HepG2 (cell line): ENCODE data around the gene ADSS1. TPM values are rescaled to one million over a fixed set of nuclear protein-coding genes. Genes with fewer than 3 reads are reported as not detected.

ENCODE experiments used
- AHDC1 ChIP-seq: sonication (generic); formaldehyde crosslinking; IDR thresholded peaks from 2 replicates; pipeline ENCODE4 v1.5.1; 2020; ENCODE audit warnings: mild to moderate bottlenecking, missing genetic modification reagents, borderline replicate concordance
- FOXK2 ChIP-seq: fragments of 450-650 bp; IDR thresholded peaks from 2 replicates; pipeline ENCODE4 v1.6.1; 2016
- GMEB1 ChIP-seq: sonication (generic); formaldehyde crosslinking; IDR thresholded peaks from 2 replicates; pipeline ENCODE4 v1.5.1; 2020; ENCODE audit warnings: missing genetic modification reagents, mild to moderate bottlenecking, borderline replicate concordance
- MAFF ChIP-seq: IDR thresholded peaks from 2 replicates; pipeline ENCODE4 v1.6.1; 2011; ENCODE audit warnings: low read depth, low read length, improper control_type of control experiment
- MTF1 ChIP-seq: sonication (generic); formaldehyde crosslinking; IDR thresholded peaks from 2 replicates; pipeline ENCODE4 v1.5.0; 2020; ENCODE audit warnings: missing genetic modification reagents
- NR2F2 ChIP-seq: IDR thresholded peaks from 2 replicates; pipeline ENCODE4 v1.6.1; 2012; ENCODE audit warnings: low read depth, inconsistent platforms, borderline replicate concordance
- RXRA ChIP-seq: sonication (generic); formaldehyde crosslinking; IDR thresholded peaks from 2 replicates; pipeline ENCODE4 v1.5.1; 2020; ENCODE audit warnings: missing genetic modification reagents
- SRSF1 ChIP-seq: fragments of 200-400 bp; formaldehyde crosslinking; optimal IDR thresholded peaks from 2 replicates; pipeline ENCODE3; 2017; ENCODE audit warnings: mild to moderate bottlenecking, low read depth, low read length, moderate library complexity
- ZFY ChIP-seq: sonication (generic); formaldehyde crosslinking; IDR thresholded peaks from 2 replicates; pipeline ENCODE4 v1.4.0; 2020; ENCODE audit warnings: missing genetic modification reagents
- ZNF383 ChIP-seq: sonication (generic); formaldehyde crosslinking; IDR thresholded peaks from 2 replicates; pipeline ENCODE4 v1.4.0; 2020; ENCODE audit warnings: missing genetic modification reagents, mild to moderate bottlenecking, borderline replicate concordance
- ZNF501 ChIP-seq: sonication (generic); formaldehyde crosslinking; IDR thresholded peaks from 2 replicates; pipeline ENCODE4 v1.5.1; 2020; ENCODE audit warnings: mild to moderate bottlenecking, moderate library complexity, missing genetic modification reagents
- polyA plus RNA-seq, 8 experiments: library from polyadenylated mRNA; depleted of rRNA in 3 of 8; stranded (reverse) in 7 of 8; unstranded in 1 of 8; fragments of >200 nt; fragmentation: Illumina TruSeq in 4 of 8; extraction: Trizol in 4 of 8; gene quantifications; 2 replicates each; pipeline versions ENCODE4 v1.2.1 to v1.2.3, GENCODE V29; 2011 to 2016; ENCODE audit warnings: low read depth in 4 of 8, missing spikeins in 1 of 8, mixed read lengths in 1 of 8; ENCODE audit not compliant: insufficient read depth in 1 of 8
- total RNA-seq, 5 experiments: library from RNA; depleted of rRNA; stranded (reverse); fragments of >200 nt; fragmentation: Illumina TruSeq; extraction: Trizol; gene quantifications; 2 replicates each; pipeline ENCODE4 v1.2.3, GENCODE V29; 2016; ENCODE audit warnings: low read depth in 1 of 5
- TF ChIP-seq, protein P1 (sequence below): sonication (generic); formaldehyde crosslinking; IDR thresholded peaks from 2 replicates; pipeline ENCODE4 v1.4.0; 2020; ENCODE audit warnings: missing genetic modification reagents, borderline replicate concordance
- TF ChIP-seq, protein P2 (sequence below): sonication (generic); formaldehyde crosslinking; IDR thresholded peaks from 2 replicates; pipeline ENCODE4 v1.8.0; 2023; ENCODE audit warnings: mild to moderate bottlenecking, missing genetic modification reagents
- TF ChIP-seq, protein P3 (sequence below): sonication (generic); formaldehyde crosslinking; IDR thresholded peaks from 2 replicates; pipeline ENCODE4 v1.4.0; 2020; ENCODE audit warnings: mild to moderate bottlenecking, missing genetic modification reagents
- TF ChIP-seq, protein P4 (sequence below): sonication (generic); formaldehyde crosslinking; IDR thresholded peaks from 2 replicates; pipeline ENCODE4 v1.8.1; 2023; ENCODE audit warnings: mild to moderate bottlenecking, inconsistent platforms, moderate library complexity, missing genetic modification reagents, borderline replicate concordance

The ADSS1 gene
- total and polyA plus RNA-seq, 2 of the 13 experiments (the other 11 are each of a cell fraction or from before 2014, with no cell fraction given) = 1.0 to 36.7 TPM

DNA sequence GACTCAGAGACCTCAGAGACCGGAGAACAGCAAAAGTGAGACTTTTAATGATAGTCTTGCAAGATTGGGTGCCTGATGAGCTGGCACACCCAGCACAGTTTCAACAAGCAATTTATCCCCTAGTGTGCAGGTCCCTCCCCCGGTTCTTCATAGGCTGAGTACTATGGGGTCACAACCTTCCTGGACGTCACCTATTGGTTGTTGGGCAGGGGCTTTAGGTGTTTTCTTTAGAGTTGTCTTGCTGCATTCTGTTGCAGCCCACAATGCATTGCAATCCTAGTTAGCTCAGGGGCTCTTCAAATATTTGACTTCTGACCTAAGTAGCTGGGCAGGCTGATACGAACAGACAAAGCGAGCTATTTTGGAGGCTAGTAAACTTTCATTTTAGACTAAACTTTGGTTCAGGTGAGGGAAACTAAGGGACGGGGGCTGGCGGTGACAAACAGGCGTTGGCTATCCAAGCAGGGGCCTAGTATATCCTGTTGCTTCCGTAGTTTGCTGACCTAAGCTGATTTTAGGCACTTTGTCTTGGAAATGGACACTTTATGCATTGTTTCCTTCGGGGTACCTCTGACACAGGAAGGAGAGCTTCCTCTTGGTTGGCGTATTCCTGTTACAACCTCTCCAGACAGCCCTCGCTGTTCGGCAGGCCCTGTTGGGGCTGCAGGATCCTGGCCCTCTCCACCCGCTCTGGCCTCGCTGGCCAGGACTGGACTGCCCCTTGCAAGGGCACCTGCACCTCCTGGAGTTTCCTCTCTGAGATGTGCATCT is 43.0 kb downstream of the ADSS1 start (continued):
- TF ChIP-seq, protein P1, sequence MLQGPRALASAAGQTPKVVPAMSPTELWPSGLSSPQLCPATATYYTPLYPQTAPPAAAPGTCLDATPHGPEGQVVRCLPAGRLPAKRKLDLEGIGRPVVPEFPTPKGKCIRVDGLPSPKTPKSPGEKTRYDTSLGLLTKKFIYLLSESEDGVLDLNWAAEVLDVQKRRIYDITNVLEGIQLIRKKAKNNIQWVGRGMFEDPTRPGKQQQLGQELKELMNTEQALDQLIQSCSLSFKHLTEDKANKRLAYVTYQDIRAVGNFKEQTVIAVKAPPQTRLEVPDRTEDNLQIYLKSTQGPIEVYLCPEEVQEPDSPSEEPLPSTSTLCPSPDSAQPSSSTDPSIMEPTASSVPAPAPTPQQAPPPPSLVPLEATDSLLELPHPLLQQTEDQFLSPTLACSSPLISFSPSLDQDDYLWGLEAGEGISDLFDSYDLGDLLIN (CRISPR knock-in tag) = no peak
- TF ChIP-seq FOXK2 (peak; percentile 60), SRSF1 (no peak), MAFF (peak; percentile 96), RXRA (CRISPR knock-in tag) (peak; percentile 29; the same call in 1 of the 2 replicates), GMEB1 (no peak; the same call in 1 of the 2 replicates), NR2F2 (peak; percentile 38), ZNF501 (peak; percentile 92), MTF1 (CRISPR knock-in tag) (no peak), ZFY (CRISPR knock-in tag) (peak; percentile 72; the same call in 1 of the 2 replicates), ZNF383 (CRISPR knock-in tag) (no peak), AHDC1 (CRISPR knock-in tag) (no peak)
- TF ChIP-seq, protein P2, sequence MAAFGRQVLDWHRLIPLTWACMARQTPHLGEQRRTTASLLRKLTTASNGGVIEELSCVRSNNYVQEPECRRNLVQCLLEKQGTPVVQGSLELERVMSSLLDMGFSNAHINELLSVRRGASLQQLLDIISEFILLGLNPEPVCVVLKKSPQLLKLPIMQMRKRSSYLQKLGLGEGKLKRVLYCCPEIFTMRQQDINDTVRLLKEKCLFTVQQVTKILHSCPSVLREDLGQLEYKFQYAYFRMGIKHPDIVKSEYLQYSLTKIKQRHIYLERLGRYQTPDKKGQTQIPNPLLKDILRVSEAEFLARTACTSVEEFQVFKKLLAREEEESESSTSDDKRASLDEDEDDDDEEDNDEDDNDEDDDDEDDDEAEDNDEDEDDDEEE (CRISPR knock-in tag) = no peak
- TF ChIP-seq, protein P3, sequence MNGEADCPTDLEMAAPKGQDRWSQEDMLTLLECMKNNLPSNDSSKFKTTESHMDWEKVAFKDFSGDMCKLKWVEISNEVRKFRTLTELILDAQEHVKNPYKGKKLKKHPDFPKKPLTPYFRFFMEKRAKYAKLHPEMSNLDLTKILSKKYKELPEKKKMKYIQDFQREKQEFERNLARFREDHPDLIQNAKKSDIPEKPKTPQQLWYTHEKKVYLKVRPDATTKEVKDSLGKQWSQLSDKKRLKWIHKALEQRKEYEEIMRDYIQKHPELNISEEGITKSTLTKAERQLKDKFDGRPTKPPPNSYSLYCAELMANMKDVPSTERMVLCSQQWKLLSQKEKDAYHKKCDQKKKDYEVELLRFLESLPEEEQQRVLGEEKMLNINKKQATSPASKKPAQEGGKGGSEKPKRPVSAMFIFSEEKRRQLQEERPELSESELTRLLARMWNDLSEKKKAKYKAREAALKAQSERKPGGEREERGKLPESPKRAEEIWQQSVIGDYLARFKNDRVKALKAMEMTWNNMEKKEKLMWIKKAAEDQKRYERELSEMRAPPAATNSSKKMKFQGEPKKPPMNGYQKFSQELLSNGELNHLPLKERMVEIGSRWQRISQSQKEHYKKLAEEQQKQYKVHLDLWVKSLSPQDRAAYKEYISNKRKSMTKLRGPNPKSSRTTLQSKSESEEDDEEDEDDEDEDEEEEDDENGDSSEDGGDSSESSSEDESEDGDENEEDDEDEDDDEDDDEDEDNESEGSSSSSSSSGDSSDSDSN (CRISPR knock-in tag) = 0 out of 2 replicates have a peak, but pooled peaks have one; percentile 11
- TF ChIP-seq, protein P4, sequence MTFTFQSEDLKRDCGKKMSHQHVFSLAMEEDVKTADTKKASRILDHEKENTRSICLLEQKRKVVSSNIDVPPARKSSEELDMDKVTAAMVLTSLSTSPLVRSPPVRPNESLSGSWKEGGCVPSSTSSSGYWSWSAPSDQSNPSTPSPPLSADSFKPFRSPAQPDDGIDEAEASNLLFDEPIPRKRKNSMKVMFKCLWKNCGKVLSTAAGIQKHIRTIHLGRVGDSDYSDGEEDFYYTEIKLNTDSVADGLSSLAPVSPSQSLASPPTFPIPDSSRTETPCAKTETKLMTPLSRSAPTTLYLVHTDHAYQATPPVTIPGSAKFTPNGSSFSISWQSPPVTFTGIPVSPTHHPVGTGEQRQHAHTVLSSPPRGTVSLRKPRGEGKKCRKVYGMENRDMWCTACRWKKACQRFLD (CRISPR knock-in tag) = no peak
